ENCODE measurements around the gene RASGRF2.

DNA sequence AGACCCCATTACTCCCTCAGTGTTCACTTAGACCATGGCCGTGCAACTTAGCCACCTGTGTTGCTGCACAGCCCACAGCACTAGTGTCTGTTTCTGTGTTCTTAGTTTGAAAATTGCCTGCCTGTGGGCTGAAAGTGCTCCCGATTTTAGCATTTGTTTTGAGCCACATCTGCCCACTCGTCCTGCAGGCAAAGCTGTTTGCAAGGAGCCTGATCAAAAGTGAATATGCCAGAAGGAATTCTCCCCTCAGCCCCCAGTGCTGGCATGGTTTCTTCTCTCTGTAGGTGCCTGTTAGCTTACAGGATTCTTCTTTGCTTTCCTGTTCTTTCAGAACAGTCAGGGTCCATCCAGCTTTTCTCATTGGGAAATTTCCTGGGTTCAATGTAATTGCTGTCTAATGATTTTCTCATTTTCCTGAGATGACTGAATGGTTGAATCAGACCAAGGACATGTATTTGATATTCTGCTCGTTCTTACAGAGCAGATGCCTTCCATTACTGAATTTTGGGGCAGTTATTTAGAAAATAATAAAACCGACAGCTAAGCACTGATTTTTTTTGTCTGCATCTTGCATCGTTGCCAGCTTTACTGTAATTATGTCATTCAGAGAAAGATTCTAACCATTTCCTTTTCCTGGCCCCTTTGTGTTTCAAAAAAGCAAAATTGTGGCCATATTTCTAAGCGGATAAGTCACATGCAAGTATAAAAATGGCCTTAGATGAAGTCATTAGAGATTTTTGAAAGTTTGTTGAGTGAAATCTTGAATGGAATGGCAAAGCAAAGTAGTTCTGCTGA, 161.9 kb downstream of the RASGRF2 start:
- TF ChIP-seq, protein P1, sequence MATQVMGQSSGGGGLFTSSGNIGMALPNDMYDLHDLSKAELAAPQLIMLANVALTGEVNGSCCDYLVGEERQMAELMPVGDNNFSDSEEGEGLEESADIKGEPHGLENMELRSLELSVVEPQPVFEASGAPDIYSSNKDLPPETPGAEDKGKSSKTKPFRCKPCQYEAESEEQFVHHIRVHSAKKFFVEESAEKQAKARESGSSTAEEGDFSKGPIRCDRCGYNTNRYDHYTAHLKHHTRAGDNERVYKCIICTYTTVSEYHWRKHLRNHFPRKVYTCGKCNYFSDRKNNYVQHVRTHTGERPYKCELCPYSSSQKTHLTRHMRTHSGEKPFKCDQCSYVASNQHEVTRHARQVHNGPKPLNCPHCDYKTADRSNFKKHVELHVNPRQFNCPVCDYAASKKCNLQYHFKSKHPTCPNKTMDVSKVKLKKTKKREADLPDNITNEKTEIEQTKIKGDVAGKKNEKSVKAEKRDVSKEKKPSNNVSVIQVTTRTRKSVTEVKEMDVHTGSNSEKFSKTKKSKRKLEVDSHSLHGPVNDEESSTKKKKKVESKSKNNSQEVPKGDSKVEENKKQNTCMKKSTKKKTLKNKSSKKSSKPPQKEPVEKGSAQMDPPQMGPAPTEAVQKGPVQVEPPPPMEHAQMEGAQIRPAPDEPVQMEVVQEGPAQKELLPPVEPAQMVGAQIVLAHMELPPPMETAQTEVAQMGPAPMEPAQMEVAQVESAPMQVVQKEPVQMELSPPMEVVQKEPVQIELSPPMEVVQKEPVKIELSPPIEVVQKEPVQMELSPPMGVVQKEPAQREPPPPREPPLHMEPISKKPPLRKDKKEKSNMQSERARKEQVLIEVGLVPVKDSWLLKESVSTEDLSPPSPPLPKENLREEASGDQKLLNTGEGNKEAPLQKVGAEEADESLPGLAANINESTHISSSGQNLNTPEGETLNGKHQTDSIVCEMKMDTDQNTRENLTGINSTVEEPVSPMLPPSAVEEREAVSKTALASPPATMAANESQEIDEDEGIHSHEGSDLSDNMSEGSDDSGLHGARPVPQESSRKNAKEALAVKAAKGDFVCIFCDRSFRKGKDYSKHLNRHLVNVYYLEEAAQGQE (IDR thresholded peaks at IDR 0.05; ENCODE audit: low read depth), result no peak
- TF ChIP-seq TCF12 (IDR thresholded peaks at IDR 0.05; ENCODE audit: low read depth), result no peak
- no peak for TF ChIP-seq NFIC (IDR thresholded peaks at IDR 0.05)
- no peak for TF ChIP-seq RAD21 (IDR thresholded peaks at IDR 0.05; ENCODE audit: low read depth)
- TF ChIP-seq YY1 (IDR thresholded peaks at IDR 0.05; ENCODE audit: low read depth), result no peak
- no peak for TF ChIP-seq EGR1 (IDR thresholded peaks at IDR 0.05)
- no peak for TF ChIP-seq CREB1 (IDR thresholded peaks at IDR 0.05; ENCODE audit: low read depth)

Measured in Ishikawa (cell line).